Measurements from ENCODE around the gene UQCC5. TPM values are rescaled to one million over a fixed set of nuclear protein-coding genes. Genes with fewer than 3 reads are reported as not detected.

Gene UQCC5
- total RNA-seq, 1 donor from 2014 or later = 1.2 TPM

DNA sequence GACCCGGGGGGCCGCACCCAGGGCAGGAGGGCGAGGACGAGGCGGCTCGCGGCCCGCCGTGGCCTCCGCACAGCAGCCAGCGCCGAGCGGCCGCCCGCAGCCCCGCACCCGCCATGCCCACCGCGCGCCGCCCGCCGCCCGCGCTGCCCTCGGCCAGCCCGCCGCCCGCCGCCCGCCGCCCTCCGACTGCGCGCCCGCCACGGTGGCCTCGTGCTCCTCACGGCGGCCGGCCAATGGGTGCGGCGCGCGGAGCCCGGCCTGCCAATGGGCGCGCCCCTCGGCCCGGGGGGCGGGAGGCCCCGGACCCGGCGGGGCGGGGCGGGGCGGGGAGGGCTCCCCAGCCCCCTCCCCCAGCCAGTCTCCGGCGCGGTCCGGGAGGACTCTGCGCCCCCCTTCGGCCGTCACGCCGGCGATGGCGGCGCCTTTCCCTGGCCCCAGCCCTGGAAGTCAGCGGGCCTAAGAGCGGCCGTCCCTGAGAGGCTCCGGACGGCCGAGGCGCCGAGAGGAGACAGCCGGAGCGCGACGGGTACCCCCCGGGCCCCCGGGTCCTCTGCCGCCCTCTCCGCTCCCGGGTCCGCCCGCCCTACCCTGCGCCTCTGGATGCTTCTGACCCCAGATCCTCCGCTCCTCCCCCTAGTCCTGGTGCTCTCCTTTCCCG, 2.7 kb upstream of the UQCC5 start, which contains the start of gene NT5DC2:
NT5DC2 (minus strand) TSS at position 235 of the 658 bp plus-strand sequence; CDS start at position 115, 120 bp downstream.
- Histone ChIP-seq H3K9me3 (no peaks in the 10 kb centered on the region), H3K27me3 (no peaks in the 10 kb centered on the region), H3K27ac (peak within 1 kb of the TSS; percentile 92), H3K4me3 (peak within 1 kb of the TSS; percentile 64 to 77), H3K36me3 (no peaks in the 10 kb centered on the region), H3K4me1 (peaks cover 80% of the 10 kb centered on the region)
- intact Hi-C loops (cut with DNase I) = loop anchor here (5.0 to 10.0 kb wide), 2 partner anchors 59 to 154 kb away; partner anchors contain the start of genes GNL3 and PBRM1
- DNase-seq (ENCODE audit: extremely low spot score in 2 of 2) = no peak
- TF ChIP-seq POLR2A (IDR thresholded peaks at IDR 0.05) (no peak), POLR2AphosphoS5 (IDR thresholded peaks at IDR 0.05; ENCODE audit: insufficient read depth in 1 of 2, low read depth in 1 of 2) (peak in 1 of 2 donors; percentile 55)

DNA sequence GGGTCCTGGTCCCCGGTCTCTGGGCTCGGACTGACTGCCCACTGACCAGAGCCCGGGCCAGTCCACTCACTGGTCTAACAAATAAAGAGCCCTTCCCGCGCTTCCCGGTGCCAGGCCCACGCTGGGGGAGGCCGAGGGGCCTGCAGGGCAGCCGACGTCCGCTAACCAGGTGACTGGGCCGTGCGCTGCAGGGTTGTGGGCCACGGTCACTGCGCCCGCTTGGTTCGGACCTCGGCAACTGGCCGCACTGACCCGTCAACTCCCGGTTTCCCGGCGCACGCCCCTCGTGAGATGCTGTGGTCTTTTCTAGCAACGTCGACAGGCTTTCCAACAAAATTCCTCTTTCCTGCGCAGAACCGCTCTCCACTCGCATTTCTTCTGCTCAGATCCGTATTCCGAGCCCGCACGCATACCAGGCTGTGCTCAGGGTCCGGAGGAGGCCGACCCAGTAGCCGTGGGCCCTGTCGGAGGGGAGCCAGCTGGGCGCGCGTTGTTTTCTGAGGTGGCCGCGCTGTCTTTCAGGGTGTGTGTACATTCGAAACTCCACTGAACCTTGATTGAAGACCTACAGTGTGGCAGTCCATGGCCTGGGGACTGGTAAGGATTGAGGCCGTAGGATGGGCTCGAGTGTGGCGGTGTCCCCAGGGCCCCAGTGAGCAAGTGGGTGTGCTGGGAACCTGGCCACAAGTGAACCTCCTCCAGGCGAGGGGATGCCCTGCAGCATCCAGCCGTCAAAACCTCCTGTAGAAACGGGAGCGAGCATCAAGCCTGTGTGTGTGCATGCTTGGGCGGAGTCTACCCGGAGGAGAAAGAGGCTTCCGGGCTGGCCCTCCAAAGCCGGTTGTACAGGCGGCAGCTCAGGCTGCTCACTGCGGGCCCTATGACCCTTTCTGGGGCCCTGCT, 1.9 kb upstream of the UQCC5 start:
- Histone ChIP-seq H3K27me3 (no peaks in the 10 kb centered on the region), H3K9me3 (no peaks in the 10 kb centered on the region), H3K4me1 (peaks cover 84% of the 10 kb centered on the region), H3K27ac (peak overlapping the region; percentile 92), H3K36me3 (no peaks in the 10 kb centered on the region), H3K4me3 (peak overlapping the region; percentile 60 to 77)
- intact Hi-C loops (cut with DNase I) = loop anchor here (5.0 to 10.0 kb wide), 2 partner anchors 60 to 153 kb away; partner anchors contain the start of genes GNL3 and PBRM1
- TF ChIP-seq CTCF (IDR thresholded peaks at IDR 0.05) (no peak), POLR2AphosphoS5 (IDR thresholded peaks at IDR 0.05; ENCODE audit: insufficient read depth in 1 of 2, low read depth in 1 of 2) (peak in 1 of 2 donors; percentile 42)
- peak; percentile 79 to 89 for DNase-seq (ENCODE audit: extremely low spot score in 2 of 2)

DNA sequence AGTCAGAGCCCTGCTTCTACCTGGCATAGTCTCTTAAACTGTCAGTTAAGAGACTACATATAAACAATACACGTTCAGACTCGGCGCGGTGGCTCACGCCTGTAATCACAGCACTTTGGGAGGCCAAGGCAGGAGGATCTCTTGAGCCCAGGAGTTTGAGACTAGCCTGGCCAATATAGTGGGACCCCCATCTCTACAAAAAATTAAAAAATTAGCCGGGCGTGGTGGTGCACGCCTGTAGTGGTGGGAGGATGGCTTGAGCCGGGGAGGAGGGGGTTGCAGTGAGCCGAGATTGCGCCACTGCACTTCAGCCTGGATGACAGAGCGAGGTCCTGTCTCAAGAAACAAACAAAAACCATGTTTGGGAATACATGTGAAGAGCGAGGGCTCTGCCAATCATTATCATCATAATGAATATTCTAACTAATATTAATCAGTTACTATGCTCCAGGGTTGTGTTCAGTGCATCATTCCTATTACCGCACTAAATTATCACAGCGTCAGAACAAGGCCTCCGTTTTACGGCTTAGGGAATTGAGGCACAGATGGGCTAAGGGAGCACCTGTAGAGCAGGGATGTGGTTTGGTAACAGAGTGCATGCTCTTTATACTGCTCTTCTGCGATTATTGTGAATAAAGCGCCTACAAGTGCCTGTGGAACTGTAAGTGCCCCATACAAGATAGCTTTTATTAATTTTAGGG, 844 bp upstream of the UQCC5 start:
- DNase-seq (ENCODE audit: extremely low spot score in 2 of 2) = peak in 1 of 2 donors; percentile 78
- Histone ChIP-seq H3K4me1 (peaks cover 86% of the 10 kb centered on the region), H3K36me3 (no peaks in the 10 kb centered on the region), H3K27ac (peak overlapping the region; percentile 92), H3K9me3 (no peaks in the 10 kb centered on the region), H3K4me3 (peak overlapping the region; percentile 67 to 74), H3K27me3 (no peaks in the 10 kb centered on the region)
- TF ChIP-seq POLR2AphosphoS5 (IDR thresholded peaks at IDR 0.05; ENCODE audit: insufficient read depth in 1 of 2, low read depth in 1 of 2) = no peak
- TF ChIP-seq CTCF (IDR thresholded peaks at IDR 0.05) = no peak
- no peak for TF ChIP-seq POLR2A (IDR thresholded peaks at IDR 0.05)
- intact Hi-C loops (cut with DNase I) = loop anchor here (10.0 kb wide), 1 partner anchor 61 kb away; no protein-coding TSS in a partner anchor

DNA sequence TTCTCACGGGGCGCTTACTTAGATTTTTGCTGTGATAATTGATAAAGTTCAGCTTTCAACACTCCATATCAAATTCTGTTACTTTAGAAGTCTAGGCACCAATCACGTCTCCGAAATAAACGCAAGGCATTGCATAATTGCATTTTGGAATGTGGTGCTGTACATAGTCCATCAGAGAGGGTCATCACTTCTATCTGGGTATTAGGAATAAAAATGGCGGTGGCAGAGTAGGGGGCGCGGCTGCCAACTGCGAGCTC, 365 bp upstream of the UQCC5 start:
- intact Hi-C loops (cut with DNase I) = loop anchor here (10.0 kb wide), 1 partner anchor 61 kb away; no protein-coding TSS in a partner anchor
- H3K4me3 ChIP-seq = peak overlapping the region; percentile 67 to 74
- peaks cover 86% of the 10 kb centered on the region for H3K4me1 ChIP-seq

More for the DNA sequence above, 365 bp upstream of the UQCC5 start:
- peak overlapping the region; percentile 62 for H3K27ac ChIP-seq
- DNase-seq (ENCODE audit: extremely low spot score in 2 of 2) = no peak
- no peak for TF ChIP-seq POLR2A (IDR thresholded peaks at IDR 0.05)
- TF ChIP-seq POLR2AphosphoS5 (IDR thresholded peaks at IDR 0.05; ENCODE audit: insufficient read depth in 1 of 2, low read depth in 1 of 2) = no peak
- TF ChIP-seq CTCF (IDR thresholded peaks at IDR 0.05) = no peak
- no peaks in the 10 kb centered on the region for H3K27me3 ChIP-seq
- H3K36me3 ChIP-seq = no peaks in the 10 kb centered on the region
- no peaks in the 10 kb centered on the region for H3K9me3 ChIP-seq
